ENCODE measurements around the gene TBC1D10B. TPM values are rescaled to one million over a fixed set of nuclear protein-coding genes. Genes with fewer than 3 reads are reported as not detected.
"Not testable (repeated sequence)": the region's sequence is repeated elsewhere in the genome, so short reads cannot be mapped to it uniquely, and the experiment has no call there.

TBC1D10B gene
- polyA plus RNA-seq, 6 donors from 2014 or later, result 6.2 to 16.9 (median 9.7) TPM

- H3K27me3 Mint-ChIP-seq, result no peaks in the 10 kb centered on the region
Observed at GRCh38 chr16:30407102-30407803, 37.0 kb upstream of the TBC1D10B start, which contains the start of gene ZNF771. Gene ZNF771 (plus strand): TSS chr16:30407606. CDS start chr16:30408054, 448 bp downstream.

GRCh38 chr16:30406795-30407101, 36.5 kb upstream of the TBC1D10B start:
- H3K4me1 Mint-ChIP-seq, result peaks cover 23 to 33% (median 28%) of the 10 kb centered on the region in 3 donors
- H3K27ac Mint-ChIP-seq, result peak overlapping the region; percentile 28 to 99 (median 94)
- peak overlapping the region; percentile 81 to 99 (median 97) for H3K4me3 Mint-ChIP-seq
- ATAC-seq (ENCODE audit: low read depth in 2 of 2), result peak; percentile 23 to 35
- H3K36me3 Mint-ChIP-seq, result no peaks in the 10 kb centered on the region
- no peak for DNase-seq
- no peaks in the 10 kb centered on the region for H3K27me3 Mint-ChIP-seq
- no peaks in the 10 kb centered on the region for H3K9me3 Mint-ChIP-seq

More at GRCh38 chr16:30407102-30407803, 37.0 kb upstream of the TBC1D10B start, which contains the start of gene ZNF771:
- peak within 1 kb of the TSS; percentile 28 to 99 (median 94) for H3K27ac Mint-ChIP-seq
- ATAC-seq (ENCODE audit: low read depth in 2 of 2) (peak; percentile 81 to 85), DNase-seq (peak; percentile 86)
- peak within 1 kb of the TSS; percentile 81 to 99 (median 97) for H3K4me3 Mint-ChIP-seq
- H3K4me1 Mint-ChIP-seq, result peaks cover 22 to 31% (median 28%) of the 10 kb centered on the region in 3 donors
- no peaks in the 10 kb centered on the region for H3K9me3 Mint-ChIP-seq
- H3K36me3 Mint-ChIP-seq, result peaks cover 0 to 5% of the 10 kb centered on the region in 2 donors

GRCh38 chr16:30401768-30402425, 31.6 kb upstream of the TBC1D10B start:
- Mint-ChIP-seq H3K27ac (no peak overlapping the region), H3K27me3 (no peaks in the 10 kb centered on the region)

GRCh38 chr16:30399435-30400186, 29.3 kb upstream of the TBC1D10B start:
- Mint-ChIP-seq H3K4me3 (peak overlapping the region; percentile 84 to 94 (median 90)), H3K27me3 (no peaks in the 10 kb centered on the region), H3K9me3 (no peaks in the 10 kb centered on the region), H3K36me3 (no peaks in the 10 kb centered on the region), H3K27ac (peak overlapping the region in 3 of 6 donors; percentile 19 to 89 (median 82)), H3K4me1 (peaks cover 32 to 51% (median 50%) of the 10 kb centered on the region in 3 donors)
- no peak for DNase-seq
- no peak for ATAC-seq (ENCODE audit: low read depth in 2 of 2)

More at GRCh38 chr16:30401768-30402425, 31.6 kb upstream of the TBC1D10B start:
- peak overlapping the region; percentile 37 to 94 (median 88) for H3K4me3 Mint-ChIP-seq
- no peaks in the 10 kb centered on the region for H3K9me3 Mint-ChIP-seq
- no peak for ATAC-seq (ENCODE audit: low read depth in 2 of 2)
- peaks cover 20 to 40% (median 36%) of the 10 kb centered on the region in 3 donors for H3K4me1 Mint-ChIP-seq
- DNase-seq, result no peak
- no peaks in the 10 kb centered on the region for H3K36me3 Mint-ChIP-seq

GRCh38 chr16:30398661-30399434, 28.6 kb upstream of the TBC1D10B start:
- H3K4me3 Mint-ChIP-seq, result peak overlapping the region in 7 of 8 donors; percentile 35 to 89 (median 80)
- no peaks in the 10 kb centered on the region for H3K36me3 Mint-ChIP-seq
- H3K27ac Mint-ChIP-seq, result no peak overlapping the region
- ATAC-seq (ENCODE audit: low read depth in 2 of 2), result no peak
- no peaks in the 10 kb centered on the region for H3K9me3 Mint-ChIP-seq
- H3K4me1 Mint-ChIP-seq, result peaks cover 35 to 58% (median 56%) of the 10 kb centered on the region in 3 donors
- no peak for DNase-seq
- H3K27me3 Mint-ChIP-seq, result no peaks in the 10 kb centered on the region

GRCh38 chr16:30397776-30398660, 27.7 kb upstream of the TBC1D10B start:
- H3K27ac Mint-ChIP-seq, result no peak overlapping the region
- no peak for DNase-seq

GRCh38 chr16:30397056-30397455, 26.8 kb upstream of the TBC1D10B start:
- Mint-ChIP-seq H3K36me3 (no peaks in the 10 kb centered on the region), H3K4me1 (peaks cover 31 to 60% (median 49%) of the 10 kb centered on the region in 3 donors), H3K27ac (peak overlapping the region in 2 of 6 donors; percentile 11 to 92), H3K27me3 (no peaks in the 10 kb centered on the region), H3K9me3 (no peaks in the 10 kb centered on the region), H3K4me3 (peak overlapping the region in 6 of 8 donors; percentile 24 to 97 (median 88))
- ATAC-seq (ENCODE audit: low read depth in 2 of 2), result no peak
- DNase-seq, result no peak

More at GRCh38 chr16:30397776-30398660, 27.7 kb upstream of the TBC1D10B start:
- H3K9me3 Mint-ChIP-seq, result no peaks in the 10 kb centered on the region
- peaks cover 31 to 60% (median 51%) of the 10 kb centered on the region in 3 donors for H3K4me1 Mint-ChIP-seq
- no peaks in the 10 kb centered on the region for H3K36me3 Mint-ChIP-seq
- no peaks in the 10 kb centered on the region for H3K27me3 Mint-ChIP-seq
- ATAC-seq (ENCODE audit: low read depth in 2 of 2), result no peak
- peak overlapping the region in 2 of 8 donors; percentile 10 to 97 for H3K4me3 Mint-ChIP-seq

- H3K27me3 Mint-ChIP-seq; H3K36me3 Mint-ChIP-seq; H3K9me3 Mint-ChIP-seq; ATAC-seq (ENCODE audit: low read depth in 2 of 2); DNase-seq: not testable (repeated sequence)
- Mint-ChIP-seq H3K4me3 (peak overlapping the region in 7 of 8 donors; percentile 24 to 97 (median 88)), H3K27ac (peak overlapping the region in 1 of 6 donors; percentile 11), H3K4me1 (peaks cover 29 to 58% (median 46%) of the 10 kb centered on the region in 3 donors)
Observed at GRCh38 chr16:30396627-30397026, 26.3 kb upstream of the TBC1D10B start.

- Mint-ChIP-seq H3K36me3 (no peaks in the 10 kb centered on the region), H3K27me3 (no peaks in the 10 kb centered on the region), H3K9me3 (no peaks in the 10 kb centered on the region), H3K4me1 (peaks cover 25 to 53% (median 41%) of the 10 kb centered on the region in 3 donors), H3K27ac (peak overlapping the region; percentile 3 to 96 (median 28)), H3K4me3 (peak overlapping the region; percentile 77 to 97 (median 88))
- no peak for DNase-seq
- ATAC-seq (ENCODE audit: low read depth in 2 of 2), result no peak
Observed at GRCh38 chr16:30395992-30396585, 25.8 kb upstream of the TBC1D10B start.

- no peaks in the 10 kb centered on the region for H3K27me3 Mint-ChIP-seq
- no peaks in the 10 kb centered on the region for H3K36me3 Mint-ChIP-seq
- H3K4me1 Mint-ChIP-seq, result peaks cover 25 to 45% (median 34%) of the 10 kb centered on the region in 3 donors
- H3K9me3 Mint-ChIP-seq, result no peaks in the 10 kb centered on the region
- ATAC-seq (ENCODE audit: low read depth in 2 of 2) (peak; percentile 90 to 97), DNase-seq (peak; percentile 81)
- peak within 1 kb of the TSS; percentile 77 to 97 (median 92) for H3K4me3 Mint-ChIP-seq
- peak within 1 kb of the TSS; percentile 49 to 96 (median 84) for H3K27ac Mint-ChIP-seq
Observed at GRCh38 chr16:30395155-30395991, 25.1 kb upstream of the TBC1D10B start, which contains the start of gene ZNF48. Gene ZNF48 (plus strand): TSS chr16:30395420. CDS start chr16:30395795, 375 bp downstream.

All from naive B cell (primary cell).